GM21447 (cell line): Measurements from ENCODE around the gene AMER1.

Experiments used
- ATAC-seq: cut with Tn5 transposase; IDR thresholded peaks from one replicate; pipeline ENCODE4 v1.9.1; 2021; ENCODE audit not compliant: unreplicated experiment

AMER1 gene

GRCh38 chrX:64186974-64187761, 18.3 kb downstream of the AMER1 start:
- no peak for ATAC-seq

- no peak for ATAC-seq
Measured at GRCh38 chrX:64184396-64184795, 21.1 kb downstream of the AMER1 start.

GRCh38 chrX:64182208-64182607, 23.3 kb downstream of the AMER1 start:
- ATAC-seq, result no peak

- ATAC-seq, result no peak
Measured at GRCh38 chrX:64176876-64177275, 28.6 kb downstream of the AMER1 start.

- no peak for ATAC-seq
Measured at GRCh38 chrX:64169988-64170387, 35.5 kb downstream of the AMER1 start.

- ATAC-seq, result no peak
Measured at GRCh38 chrX:64152857-64153256, 52.7 kb downstream of the AMER1 start.

- ATAC-seq, result no peak
Measured at GRCh38 chrX:64151911-64152310, 53.6 kb downstream of the AMER1 start.

GRCh38 chrX:64150775-64151174, 54.7 kb downstream of the AMER1 start:
- ATAC-seq, result no peak
